HG03460 (cell line): Measurements from ENCODE around the gene RNH1.

Experiments
- ATAC-seq: cut with Tn5 transposase; IDR thresholded peaks from one replicate; pipeline ENCODE4 v1.9.1; 2021; ENCODE audit not compliant: unreplicated experiment

RNH1 gene

GRCh38 chr11:499201-500076, 7.6 kb downstream of the RNH1 start:
- ATAC-seq, result no peak

- no peak for ATAC-seq
Observed at GRCh38 chr11:498297-499181, 8.5 kb downstream of the RNH1 start.

DNA sequence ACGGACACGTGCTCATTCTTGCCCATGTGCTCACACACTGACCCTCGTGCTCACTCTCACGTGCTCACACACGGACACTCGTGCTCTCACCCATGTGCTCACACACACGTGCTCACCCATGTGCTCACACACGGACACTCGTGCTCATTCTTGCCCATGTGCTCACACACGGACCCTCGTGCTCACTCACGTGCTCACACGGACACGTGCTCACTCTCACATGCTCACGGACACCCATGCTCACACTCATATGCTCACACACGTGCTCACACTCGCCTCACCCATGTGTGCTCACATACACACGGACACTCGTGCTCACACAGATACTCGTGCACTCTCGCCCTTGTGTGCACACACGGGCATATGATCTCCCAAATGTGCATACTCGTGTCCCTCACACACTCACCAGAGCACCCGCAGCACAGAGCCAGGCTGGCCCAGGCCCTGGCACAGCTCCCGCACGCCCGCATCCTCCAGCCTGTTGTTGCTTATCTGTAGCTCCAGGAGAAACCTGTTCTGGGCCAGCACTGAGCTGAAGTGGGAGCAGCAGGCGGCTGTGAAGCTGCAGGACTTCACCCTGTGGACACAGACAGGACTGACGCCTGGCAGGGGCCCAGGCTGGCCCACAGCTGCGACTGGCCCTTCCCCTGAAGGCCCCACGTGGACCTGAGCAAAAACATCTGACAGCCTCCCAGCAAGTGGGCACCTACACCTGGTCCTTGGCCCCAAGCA, 9.3 kb downstream of the RNH1 start:
- no peak for ATAC-seq

DNA sequence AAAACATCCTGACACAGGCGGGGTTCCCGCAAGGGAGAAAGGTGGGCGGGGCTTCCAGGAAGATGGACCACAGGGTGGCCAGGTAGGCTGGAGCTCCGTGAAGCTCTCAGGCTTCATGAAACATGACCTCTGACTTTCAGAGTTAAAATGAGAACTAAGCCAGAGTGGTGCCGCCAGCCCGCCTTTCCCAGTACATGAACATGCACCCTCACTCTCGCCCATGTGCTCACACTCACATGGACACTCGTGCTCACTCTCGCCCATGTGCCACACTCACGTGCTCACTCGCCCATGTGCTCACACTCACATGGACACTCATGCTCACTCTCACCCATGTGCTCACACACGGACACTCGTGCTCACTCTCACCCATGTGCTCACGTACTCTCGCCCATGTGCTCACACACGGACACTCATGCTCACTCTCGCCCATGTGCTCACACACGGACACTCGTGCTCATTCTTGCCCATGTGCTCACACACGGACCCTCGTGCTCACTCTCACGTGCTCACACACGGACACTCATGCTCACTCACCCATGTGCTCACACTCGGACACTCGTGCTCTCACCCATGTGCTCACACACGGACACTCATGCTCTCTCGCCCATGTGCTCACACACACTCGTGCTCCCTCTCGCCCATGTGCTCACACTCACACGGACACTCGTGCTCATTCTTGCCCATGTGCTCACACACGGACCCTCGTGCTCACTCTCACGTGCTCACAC, 10.0 kb downstream of the RNH1 start:
- no peak for ATAC-seq

GRCh38 chr11:495537-495931, 11.5 kb downstream of the RNH1 start:
- ATAC-seq, result no peak

DNA sequence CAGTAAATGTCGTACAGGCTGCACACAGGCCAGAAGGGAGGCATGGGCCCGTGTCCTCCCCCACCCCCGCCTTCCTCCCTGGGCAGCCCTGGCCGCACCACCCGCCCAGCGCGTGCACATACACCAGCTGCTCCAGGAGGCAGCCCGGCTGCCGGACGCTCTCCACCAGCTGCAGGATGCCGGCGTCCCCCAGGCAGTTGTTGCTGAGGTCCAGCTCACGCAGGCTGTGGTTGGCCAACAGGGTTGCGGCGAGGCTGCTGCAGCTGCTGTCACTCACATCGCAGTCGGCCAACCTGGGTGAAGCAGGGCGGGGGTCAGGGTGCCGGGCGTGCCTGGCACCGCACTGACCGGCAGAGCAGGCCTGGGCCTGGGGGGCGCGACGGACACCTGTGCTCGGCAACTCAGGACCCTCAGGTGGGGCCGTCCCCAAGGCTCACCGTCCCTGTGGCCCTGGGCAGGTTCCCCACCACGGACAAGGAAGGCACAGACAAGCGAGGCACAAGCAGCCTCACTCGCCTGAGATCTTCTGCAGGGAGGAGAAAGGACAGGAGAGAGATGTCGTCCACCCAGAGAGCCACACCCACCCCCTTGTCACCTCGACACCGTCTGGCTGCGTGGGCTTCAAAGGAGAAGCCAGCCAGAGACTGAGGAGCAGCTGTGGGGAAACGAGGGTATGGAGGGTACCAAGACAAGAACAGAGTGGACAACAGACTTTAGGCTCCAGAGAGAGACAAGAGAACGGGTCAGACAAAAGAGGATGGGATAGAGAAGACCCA, 12.1 kb downstream of the RNH1 start:
- no peak for ATAC-seq

DNA sequence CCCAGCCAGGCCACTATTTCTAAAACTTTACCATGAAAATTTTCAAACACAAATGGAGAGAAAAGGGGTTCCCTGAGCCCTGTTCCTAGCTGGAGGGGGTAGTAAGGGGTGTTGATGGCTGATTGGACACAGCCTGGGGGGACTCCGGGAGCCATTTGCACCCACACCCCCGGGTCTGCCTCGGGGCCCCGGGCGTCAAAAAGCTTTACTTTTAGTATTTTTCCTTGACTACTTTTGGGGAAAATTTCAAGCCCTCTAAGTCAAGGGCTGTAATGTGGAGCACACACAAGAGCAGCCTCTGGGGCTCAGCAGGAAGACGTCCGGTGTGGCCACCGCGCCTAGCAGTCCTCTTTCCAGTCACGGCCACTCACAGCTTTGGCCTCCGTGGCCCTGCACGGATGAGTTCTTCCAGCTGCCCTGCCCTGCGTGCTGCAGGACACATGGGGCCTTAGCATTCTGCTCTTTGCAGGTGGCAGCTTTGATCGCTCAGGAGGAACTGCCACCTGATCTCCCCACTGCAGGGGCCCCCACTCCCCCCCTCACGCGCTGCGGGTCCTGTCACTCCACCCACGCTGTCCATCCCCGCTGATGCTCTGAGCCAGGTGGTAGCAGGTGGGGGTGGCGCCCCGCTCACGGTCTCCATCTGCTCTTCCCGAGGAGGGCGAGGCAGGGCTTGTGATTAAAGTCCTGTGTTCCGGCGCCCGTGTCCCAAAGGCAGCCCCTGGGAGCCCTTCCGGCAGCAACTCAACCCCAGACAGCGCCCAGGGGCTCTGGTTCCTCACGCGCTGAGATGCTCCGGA, 14.4 kb downstream of the RNH1 start:
- no peak for ATAC-seq

- ATAC-seq, result no peak
Observed at GRCh38 chr11:491358-491757, 15.7 kb downstream of the RNH1 start.

- ATAC-seq, result no peak
Observed at GRCh38 chr11:490930-491260, 16.1 kb downstream of the RNH1 start.

- ATAC-seq, result no peak
Observed at GRCh38 chr11:490186-490929, 16.7 kb downstream of the RNH1 start.

GRCh38 chr11:489610-490185, 17.3 kb downstream of the RNH1 start:
- no peak for ATAC-seq

GRCh38 chr11:488992-489391, 18.1 kb downstream of the RNH1 start:
- no peak for ATAC-seq

DNA sequence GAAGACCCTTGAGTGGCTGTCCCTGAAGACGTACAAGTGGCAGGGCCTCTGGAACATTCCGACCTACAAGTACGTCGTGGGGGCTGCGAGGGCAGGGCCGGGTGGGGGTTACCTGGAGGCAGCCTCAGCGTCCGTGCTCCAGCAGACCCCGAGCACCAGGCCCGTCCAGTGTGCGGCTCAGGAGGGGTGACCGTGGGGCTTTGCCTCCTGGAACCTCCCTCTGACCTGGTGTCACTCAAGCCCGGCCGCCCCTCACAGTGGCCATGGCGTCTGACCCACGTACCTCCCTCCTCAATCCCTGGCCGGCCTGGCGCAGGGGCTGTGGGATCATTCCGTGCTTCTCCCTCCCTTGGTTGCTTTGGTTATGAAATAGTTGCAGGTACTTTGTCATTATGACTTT, 18.5 kb downstream of the RNH1 start:
- ATAC-seq, result no peak

- ATAC-seq, result no peak
Observed at GRCh38 chr11:488062-488461, 19.0 kb downstream of the RNH1 start.

GRCh38 chr11:487571-488021, 19.4 kb downstream of the RNH1 start:
- no peak for ATAC-seq

DNA sequence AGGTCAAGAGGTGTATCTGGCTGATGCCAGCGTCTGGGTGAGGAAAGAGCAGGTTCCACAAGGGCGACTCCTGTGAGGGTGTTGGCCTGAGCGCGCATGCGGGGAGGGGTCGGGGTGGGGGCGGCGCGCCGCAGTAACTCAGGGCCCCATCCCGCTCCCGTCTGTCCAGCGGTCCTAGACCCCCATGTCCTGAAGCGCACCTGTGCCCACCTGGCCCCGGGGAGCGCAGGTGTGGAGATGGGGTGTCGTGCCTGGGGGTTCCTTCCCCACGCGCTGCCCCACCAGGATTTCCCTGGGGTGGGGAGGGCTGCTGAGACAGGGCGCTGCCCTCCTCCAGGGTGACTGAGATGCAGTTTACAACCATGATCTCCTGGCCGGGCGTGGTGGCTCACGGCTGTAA, 20.9 kb downstream of the RNH1 start:
- no peak for ATAC-seq

DNA sequence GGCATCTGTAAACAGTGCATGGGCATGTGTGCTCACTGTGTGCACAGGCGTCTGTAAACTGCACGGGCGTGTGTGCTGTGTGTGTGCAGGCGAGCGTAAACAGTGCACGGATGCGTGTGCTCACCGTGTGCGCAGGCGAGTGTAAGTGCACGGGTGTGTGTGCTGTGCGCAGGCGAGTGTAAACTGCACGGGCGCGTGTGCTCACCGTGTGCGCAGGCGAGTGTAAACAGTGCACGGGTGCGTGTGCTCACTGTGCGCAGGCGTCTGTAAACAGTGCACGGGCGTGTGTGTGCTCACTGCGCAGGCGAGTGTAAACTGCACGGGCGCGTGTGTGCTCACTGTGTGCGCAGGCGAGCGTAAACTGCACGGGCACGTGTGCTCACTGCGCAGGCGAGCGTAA, 22.4 kb downstream of the RNH1 start:
- no peak for ATAC-seq

DNA sequence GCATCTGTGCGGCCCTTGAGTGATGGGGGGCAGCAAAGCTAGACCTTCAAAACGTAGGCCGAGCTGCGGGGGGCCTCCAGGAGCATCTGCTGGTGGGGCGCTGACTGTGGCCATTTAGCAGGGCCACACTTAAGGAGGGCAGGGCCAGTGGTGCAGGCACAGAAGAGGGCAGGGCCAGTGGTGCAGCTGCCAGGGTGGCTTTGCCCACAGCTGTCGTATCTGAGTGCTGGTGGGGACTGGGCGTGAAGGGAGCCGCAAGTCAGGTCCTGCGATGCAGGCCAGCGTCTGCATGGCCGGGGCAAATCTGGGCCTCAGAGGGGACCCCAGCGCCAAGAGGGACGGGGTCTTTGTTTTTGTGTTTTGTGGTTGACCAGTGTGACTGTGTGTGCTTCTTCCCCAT, 27.7 kb downstream of the RNH1 start:
- no peak for ATAC-seq
